Erythroblast (primary cell): ENCODE measurements around the gene TEKTIP1.

ENCODE experiments used
- GATA1 ChIP-seq: IDR thresholded peaks from 2 replicates; pipeline ENCODE4 v1.6.1; 2011; ENCODE audit warnings: low read depth, mild to moderate bottlenecking, control low read depth, low read length, moderate library complexity
- POLR2A ChIP-seq: IDR thresholded peaks from 2 replicates; pipeline ENCODE4 v1.6.1; 2011; ENCODE audit warnings: mild to moderate bottlenecking, low read length

DNA sequence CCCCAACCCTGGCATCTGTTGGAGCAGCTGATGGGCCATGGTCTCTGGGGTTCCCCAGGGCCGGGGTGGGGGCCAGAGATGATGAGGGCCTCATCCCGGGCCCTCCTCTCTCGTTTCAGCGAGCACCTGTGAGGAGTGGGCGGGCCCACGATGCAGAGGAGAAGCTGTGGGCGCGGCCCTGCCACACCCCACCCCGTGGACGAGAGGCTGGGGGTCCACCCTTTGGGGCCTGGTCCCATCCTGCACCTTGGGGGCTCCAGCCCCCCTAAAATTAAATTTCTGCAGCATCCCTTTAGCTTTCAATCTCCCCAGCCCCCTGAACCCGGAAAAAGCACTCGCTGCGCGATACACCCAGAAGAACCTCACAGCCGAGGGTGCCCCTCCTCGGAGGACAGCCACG lies 39.4 kb downstream of the TEKTIP1 start:
- TF ChIP-seq POLR2A, result no peak
- no peak for TF ChIP-seq GATA1
